Fibroblast of lung (primary cell): ENCODE results near the gene IL13.

Source experiments
- EZH2 ChIP-seq: IDR thresholded peaks from 2 replicates; pipeline ENCODE4 v1.5.1; 2012; ENCODE audit warnings: low read length, control low read depth, mild to moderate bottlenecking; ENCODE audit errors: missing control alignments
- TF ChIP-seq, protein P1 (sequence below), 2 donors: IDR thresholded peaks in 1 of 2; conservative IDR thresholded peaks in 1 of 2; 1 replicate in 1 of 2; 2 replicates in 1 of 2; pipeline ENCODE4 v1.5.1; 2011 to 2012; ENCODE audit warnings: low read length in 2 of 2, control low read depth in 1 of 2, inconsistent platforms in 1 of 2, low read depth in 1 of 2, mild to moderate bottlenecking in 1 of 2

DNA sequence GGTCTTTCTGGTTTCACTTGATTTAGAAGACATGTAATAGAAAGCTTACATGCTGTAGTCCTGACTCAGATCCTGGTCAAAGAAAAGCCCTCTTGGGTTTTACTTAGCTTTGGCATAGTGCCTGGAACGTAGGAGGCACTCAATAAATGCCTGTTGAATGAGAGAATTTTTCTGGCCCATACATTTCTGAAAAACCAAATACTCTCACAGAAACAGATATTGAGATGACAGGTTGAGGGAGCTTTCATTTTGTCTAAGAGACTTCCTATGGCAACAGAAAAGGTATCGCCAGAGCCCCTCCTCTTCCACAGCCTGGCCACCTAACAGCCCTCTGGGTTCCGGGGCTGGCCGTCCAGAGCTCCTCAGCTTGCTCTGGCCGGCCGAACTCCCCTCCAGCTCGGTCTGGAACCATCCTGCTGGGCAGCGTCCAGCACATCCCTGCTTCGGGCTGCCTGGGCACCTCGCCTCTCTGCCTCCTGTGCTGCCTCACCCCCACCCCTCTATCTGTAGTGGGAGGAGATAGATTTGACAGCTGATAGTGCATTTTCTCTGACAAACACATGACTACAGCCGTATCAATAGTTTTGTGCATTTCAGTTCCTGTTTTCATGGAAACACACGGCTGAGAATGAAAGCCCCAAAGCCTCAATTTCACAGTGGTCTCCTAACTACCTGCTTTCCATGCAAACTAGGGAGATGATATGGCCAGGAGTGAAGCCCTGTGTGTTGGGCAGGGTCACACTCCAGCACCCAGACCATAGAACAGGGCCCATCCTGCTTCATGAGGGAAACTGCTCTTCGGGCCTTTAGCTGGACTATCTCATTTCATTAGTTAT lies 16.9 kb downstream of the IL13 start:
- TF ChIP-seq, protein P1, sequence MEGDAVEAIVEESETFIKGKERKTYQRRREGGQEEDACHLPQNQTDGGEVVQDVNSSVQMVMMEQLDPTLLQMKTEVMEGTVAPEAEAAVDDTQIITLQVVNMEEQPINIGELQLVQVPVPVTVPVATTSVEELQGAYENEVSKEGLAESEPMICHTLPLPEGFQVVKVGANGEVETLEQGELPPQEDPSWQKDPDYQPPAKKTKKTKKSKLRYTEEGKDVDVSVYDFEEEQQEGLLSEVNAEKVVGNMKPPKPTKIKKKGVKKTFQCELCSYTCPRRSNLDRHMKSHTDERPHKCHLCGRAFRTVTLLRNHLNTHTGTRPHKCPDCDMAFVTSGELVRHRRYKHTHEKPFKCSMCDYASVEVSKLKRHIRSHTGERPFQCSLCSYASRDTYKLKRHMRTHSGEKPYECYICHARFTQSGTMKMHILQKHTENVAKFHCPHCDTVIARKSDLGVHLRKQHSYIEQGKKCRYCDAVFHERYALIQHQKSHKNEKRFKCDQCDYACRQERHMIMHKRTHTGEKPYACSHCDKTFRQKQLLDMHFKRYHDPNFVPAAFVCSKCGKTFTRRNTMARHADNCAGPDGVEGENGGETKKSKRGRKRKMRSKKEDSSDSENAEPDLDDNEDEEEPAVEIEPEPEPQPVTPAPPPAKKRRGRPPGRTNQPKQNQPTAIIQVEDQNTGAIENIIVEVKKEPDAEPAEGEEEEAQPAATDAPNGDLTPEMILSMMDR (conservative IDR thresholded peaks at IDR 0.05 in 1 of 2, IDR thresholded peaks at IDR 0.05 in 1 of 2; ENCODE audit: low read depth in 1 of 2, low read length in 2 of 2), result no peak
- TF ChIP-seq EZH2, result no peak
